WI38 (cell line): ENCODE measurements around the gene ANAPC5.
"Not testable (repeated sequence)": the region's sequence is repeated elsewhere in the genome, so short reads cannot be mapped to it uniquely, and the experiment has no call there.

Source experiments
- H3K4me3 ChIP-seq: 2 replicates; pipeline ENCODE4 v1.5.1; 2011; ENCODE audit warnings: low read depth, mild to moderate bottlenecking, control low read depth, low read length
- TF ChIP-seq, protein P1 (sequence below): IDR thresholded peaks from 2 replicates; pipeline ENCODE4 v1.5.1; 2012; ENCODE audit warnings: low read depth, mild to moderate bottlenecking, control low read depth, low read length

Gene ANAPC5

DNA sequence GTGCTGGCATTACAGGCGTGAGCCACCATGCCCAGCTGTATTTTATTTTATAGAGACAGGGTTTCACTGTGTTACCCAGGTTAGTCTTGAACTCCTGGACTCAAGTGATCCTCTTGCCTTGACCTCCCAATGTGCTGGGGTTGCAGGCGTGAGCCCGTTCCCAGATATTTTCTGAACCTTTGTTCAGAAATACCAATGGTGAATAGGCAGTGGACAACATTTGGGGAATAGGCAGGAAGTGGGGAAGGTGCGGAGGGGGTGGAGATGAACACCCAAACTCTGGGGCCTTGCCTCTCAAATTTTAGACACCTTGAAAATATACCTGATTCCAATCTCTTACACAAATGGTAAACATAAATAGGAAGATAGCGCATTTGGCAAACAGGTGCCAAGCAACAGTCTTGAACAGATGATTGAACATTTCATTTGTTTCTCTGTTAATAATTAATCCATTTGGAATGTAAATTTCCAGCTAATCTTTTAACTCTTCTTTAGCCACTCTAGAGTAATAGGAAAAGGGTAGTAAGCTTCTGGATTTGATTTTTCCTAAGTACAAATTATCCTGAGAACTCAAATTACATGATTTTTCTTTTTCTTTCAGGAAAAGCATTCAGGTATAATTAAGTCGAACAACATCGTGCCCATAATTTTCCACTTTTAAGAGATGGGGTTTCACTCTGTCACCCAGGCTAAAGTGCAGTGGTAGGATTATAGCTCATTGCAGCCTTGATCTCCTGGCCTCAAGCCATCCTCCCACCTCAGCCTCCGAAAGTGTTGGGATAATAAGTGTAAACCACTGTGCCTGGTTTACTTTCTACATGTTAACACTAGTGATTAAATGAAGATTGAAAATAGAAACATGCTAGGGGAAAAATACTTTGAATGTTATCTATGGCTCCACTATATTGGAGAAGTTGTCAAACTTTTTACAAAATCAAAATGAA, 24.8 kb upstream of the ANAPC5 start:
- TF ChIP-seq, protein P1, sequence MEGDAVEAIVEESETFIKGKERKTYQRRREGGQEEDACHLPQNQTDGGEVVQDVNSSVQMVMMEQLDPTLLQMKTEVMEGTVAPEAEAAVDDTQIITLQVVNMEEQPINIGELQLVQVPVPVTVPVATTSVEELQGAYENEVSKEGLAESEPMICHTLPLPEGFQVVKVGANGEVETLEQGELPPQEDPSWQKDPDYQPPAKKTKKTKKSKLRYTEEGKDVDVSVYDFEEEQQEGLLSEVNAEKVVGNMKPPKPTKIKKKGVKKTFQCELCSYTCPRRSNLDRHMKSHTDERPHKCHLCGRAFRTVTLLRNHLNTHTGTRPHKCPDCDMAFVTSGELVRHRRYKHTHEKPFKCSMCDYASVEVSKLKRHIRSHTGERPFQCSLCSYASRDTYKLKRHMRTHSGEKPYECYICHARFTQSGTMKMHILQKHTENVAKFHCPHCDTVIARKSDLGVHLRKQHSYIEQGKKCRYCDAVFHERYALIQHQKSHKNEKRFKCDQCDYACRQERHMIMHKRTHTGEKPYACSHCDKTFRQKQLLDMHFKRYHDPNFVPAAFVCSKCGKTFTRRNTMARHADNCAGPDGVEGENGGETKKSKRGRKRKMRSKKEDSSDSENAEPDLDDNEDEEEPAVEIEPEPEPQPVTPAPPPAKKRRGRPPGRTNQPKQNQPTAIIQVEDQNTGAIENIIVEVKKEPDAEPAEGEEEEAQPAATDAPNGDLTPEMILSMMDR, result no peak
- H3K4me3 ChIP-seq, result no peak overlapping the region

DNA sequence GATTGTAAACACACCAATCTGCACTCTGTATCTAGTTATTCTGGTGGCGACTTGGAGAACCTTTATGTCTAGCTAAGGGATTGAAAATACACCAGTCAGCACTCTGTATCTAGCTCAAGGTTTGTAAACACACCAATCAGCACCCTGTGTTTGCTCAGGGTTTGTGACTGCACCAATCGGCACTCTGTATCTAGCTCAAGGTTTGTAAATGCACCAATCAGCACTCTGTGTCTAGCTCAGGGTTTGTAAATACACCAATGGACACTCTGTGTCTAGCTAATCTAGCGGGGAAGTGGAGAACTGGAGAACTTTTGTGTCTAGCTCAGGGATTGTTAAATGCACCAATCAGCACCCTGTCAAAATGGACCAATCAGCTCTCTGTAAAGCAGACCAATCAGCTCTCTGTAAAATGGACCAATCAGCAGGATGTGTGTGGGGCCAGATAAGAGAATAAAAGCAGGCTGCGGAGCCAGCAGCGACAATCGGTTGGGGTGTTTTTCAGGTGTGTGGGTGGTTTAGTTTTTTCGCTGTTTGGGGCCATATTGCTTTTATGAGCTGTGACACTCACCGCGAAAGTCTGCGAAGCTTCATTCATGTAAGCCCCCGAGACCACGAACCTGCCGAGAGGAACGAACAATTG, 22.9 kb upstream of the ANAPC5 start:
- H3K4me3 ChIP-seq, result not testable (repeated sequence)

DNA sequence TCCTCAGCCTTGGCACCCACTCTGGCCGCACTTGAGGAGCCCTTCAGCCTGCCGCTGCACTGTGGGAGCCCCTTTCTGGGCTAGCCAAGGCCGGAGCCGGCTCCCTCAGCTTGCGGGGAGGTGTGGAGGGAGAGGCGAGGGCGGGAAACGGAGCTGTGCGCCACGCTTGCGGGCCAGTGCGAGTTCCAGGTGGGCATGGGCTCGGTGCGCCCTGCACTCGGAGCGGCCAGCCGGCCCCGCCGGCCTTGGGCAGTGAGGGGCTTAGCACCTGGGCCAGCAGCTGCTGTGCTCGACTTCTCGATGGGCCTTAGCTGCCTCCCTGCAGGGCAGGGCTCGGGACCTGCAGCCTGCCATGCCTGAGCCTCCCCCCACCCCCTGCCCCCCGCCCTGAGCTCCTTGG, 22.1 kb upstream of the ANAPC5 start:
- not testable (repeated sequence) for H3K4me3 ChIP-seq

DNA sequence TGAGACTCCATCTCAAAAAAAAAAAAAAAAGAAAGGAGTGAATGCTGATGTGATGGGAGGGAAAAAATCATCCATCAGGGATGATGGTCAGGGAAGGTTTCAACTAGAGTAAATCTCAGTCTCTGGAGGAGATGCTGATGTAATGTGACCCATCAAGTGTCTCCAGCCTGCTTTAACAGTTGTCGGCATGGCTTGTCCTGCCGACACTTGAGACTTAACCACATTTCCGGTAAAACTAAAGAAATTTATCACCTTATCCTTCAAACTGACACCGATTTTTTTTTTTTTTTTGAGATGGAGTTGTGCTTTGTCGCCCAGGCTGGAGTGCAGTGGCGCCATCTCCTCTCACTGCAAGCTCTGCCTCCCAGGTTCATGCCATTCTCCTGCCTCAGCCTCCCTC, 21.5 kb upstream of the ANAPC5 start:
- H3K4me3 ChIP-seq, result no peak overlapping the region
- TF ChIP-seq, protein P1, result no peak

DNA sequence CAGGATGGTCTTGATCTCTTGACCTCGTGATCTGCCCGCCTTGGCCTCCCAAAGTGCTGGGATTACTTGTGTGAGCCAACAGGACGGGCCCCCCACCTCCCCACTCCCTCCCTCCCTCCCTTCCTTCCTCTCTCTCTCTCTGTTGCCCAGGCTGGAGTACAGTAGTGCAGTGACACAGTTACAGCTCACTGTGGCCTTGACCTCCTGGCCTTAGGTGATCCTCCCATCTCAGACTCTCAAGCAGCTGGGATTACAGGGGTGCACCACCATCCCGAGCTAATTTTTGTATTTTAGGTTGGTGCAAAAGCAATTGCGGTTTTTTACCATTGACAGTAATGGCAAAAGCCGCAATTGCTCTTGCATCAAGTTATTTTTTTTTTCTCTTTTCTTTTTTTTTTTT, 19.2 kb upstream of the ANAPC5 start:
- no peak overlapping the region for H3K4me3 ChIP-seq
- TF ChIP-seq, protein P1, result no peak

DNA sequence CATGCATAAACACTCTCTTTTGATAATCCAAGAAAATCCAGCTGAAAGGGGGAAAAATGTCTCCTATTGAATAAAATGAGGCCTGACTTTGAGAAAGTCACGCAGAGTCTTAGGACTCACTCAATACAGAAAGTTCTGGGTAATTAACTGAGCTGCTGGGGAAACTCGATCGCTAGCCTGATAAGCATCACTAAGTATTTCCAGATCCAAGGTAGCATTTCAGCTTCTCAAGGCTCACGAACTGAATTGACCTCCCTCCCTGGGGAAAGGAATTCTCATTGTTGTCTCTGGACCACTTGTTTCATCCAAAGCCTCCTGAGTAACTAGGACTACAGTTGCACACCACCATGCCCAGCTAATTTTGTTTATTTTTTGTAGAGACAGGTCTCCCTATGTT, 13.8 kb upstream of the ANAPC5 start:
- no peak overlapping the region for H3K4me3 ChIP-seq
- TF ChIP-seq, protein P1, result no peak

DNA sequence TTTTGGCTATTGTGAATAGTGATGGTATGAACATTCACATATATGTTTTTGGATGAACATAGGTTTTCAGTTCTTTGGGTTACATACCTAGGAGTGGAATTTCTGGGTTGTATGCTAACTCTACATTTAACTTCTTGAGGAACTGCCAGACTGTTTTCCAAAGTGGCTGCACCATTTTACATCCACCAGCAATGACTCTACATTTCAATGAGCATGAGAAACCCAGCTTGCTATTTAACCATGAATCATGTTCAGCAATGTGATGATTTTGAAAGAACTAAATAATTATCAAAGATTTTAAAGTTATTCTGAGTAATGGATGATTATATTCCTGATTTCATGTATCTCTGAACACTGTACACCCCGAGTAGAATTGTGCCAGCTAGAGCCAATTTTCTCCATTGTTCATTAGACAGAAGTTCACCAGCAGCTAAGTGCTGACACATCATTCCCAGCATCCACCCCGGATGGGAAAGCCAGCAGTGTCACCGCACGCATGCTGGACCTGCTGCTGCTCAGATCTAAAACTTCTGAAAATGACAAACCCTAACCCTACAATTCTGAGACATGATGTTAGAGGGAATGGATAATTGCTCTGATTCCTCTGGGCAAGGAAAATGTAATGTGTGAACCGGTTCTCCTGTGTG, 13.3 kb upstream of the ANAPC5 start:
- TF ChIP-seq, protein P1, result no peak
- no peak overlapping the region for H3K4me3 ChIP-seq

DNA sequence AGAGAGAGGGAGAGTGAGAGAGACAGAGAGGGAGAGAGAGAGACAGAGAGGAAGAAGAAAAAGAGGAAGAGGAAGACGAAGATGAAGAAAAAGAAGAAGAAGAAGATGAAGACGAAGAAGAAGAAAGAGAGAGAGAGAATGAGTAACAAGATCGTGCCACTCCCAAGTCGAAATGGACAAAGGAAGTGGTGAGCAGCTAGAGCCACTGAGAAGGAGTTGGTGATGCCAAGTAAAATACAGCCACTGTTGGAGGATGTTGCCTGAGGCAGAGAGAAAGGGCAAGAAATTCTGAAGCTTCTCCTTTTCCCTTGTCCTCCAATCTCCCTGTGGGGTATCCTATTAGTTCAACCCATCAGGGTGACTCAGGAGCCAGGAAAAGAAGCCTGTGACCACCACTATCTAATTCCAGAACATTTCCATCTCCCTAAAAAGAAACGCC, 12.5 kb upstream of the ANAPC5 start:
- TF ChIP-seq, protein P1, result no peak
- H3K4me3 ChIP-seq, result no peak overlapping the region
